WTC11 (cell line): ENCODE measurements around the gene PRUNE2. TPM values are rescaled to one million over a fixed set of nuclear protein-coding genes. Genes with fewer than 3 reads are reported as not detected.

Source experiments
- ATAC-seq: fragments of 200-7000 bp; cut with Tn5 transposase; 2 replicates; pipeline ENCODE4 v1.10.0; 2021; ENCODE audit warnings: mild to moderate bottlenecking, moderate library complexity
- CTCF ChIA-PET: fragments of 300-600 bp; sonication (Branson Sonifier 250); formaldehyde crosslinking; loops from one replicate; lab custom pipeline; 2021; ENCODE audit warnings: antibody characterized with exemption; lab: Charles Lee
- POLR2A ChIA-PET: fragments of 350-600 bp; sonication (Branson Sonifier 250); formaldehyde crosslinking; loops from one replicate; lab custom pipeline; 2021; ENCODE audit warnings: antibody characterized with exemption; lab: Charles Lee
- DNase-seq: peaks from one replicate; pipeline ENCODE4 v3.0.0; 2021; ENCODE audit warnings: low spot score
- H3K27ac Mint-ChIP-seq: 2 replicates; pipeline ENCODE4 v1.8.0; 2021; ENCODE audit warnings: mixed read lengths
- H3K27me3 Mint-ChIP-seq: 2 replicates; pipeline ENCODE4 v1.8.0; 2021; ENCODE audit warnings: low read depth, mild to moderate bottlenecking, moderate library complexity, mixed read lengths
- H3K36me3 Mint-ChIP-seq: 2 replicates; pipeline ENCODE4 v1.8.0; 2021; ENCODE audit warnings: mixed read lengths
- H3K4me1 Mint-ChIP-seq: 2 replicates; pipeline ENCODE4 v1.8.0; 2022; ENCODE audit warnings: mixed read lengths
- H3K4me3 Mint-ChIP-seq: 2 replicates; pipeline ENCODE4 v1.8.0; 2021; ENCODE audit warnings: mild to moderate bottlenecking, moderate library complexity, mixed read lengths
- H3K9me3 Mint-ChIP-seq: 2 replicates; pipeline ENCODE4 v1.8.0; 2021; ENCODE audit warnings: mixed read lengths
- AFF4 ChIP-seq: sonication (generic); formaldehyde crosslinking; IDR thresholded peaks from 2 replicates; pipeline ENCODE4 v1.8.1; 2023; ENCODE audit warnings: mild to moderate bottlenecking, missing genetic modification reagents, borderline replicate concordance
- ATF1 ChIP-seq: sonication (generic); formaldehyde crosslinking; IDR thresholded peaks from 2 replicates; pipeline ENCODE4 v1.8.1; 2023; ENCODE audit warnings: mild to moderate bottlenecking, moderate library complexity, missing genetic modification reagents
- CBFB ChIP-seq: sonication (generic); formaldehyde crosslinking; IDR thresholded peaks from 2 replicates; pipeline ENCODE4 v1.8.1; 2022; ENCODE audit warnings: mild to moderate bottlenecking, low read depth, missing genetic modification reagents
- E2F4 ChIP-seq: sonication (generic); formaldehyde crosslinking; IDR thresholded peaks from 2 replicates; pipeline ENCODE4 v1.8.1; 2022; ENCODE audit warnings: low read depth, mild to moderate bottlenecking, moderate library complexity, missing genetic modification reagents, borderline replicate concordance
- GRHL2 ChIP-seq: fragments of 250-450 bp; sonication (Bioruptor Pico); IDR thresholded peaks from 2 replicates; pipeline ENCODE4 v1.8.0; 2022; ENCODE audit warnings: mild to moderate bottlenecking, moderate library complexity; ENCODE audit not compliant: insufficient replicate concordance, severe bottlenecking
- IRF2 ChIP-seq: sonication (generic); formaldehyde crosslinking; IDR thresholded peaks from 2 replicates; pipeline ENCODE4 v1.8.0; 2022; ENCODE audit warnings: low read depth, missing genetic modification reagents, borderline replicate concordance
- MYBL2 ChIP-seq: sonication (generic); formaldehyde crosslinking; IDR thresholded peaks from 2 replicates; pipeline ENCODE4 v1.8.1; 2023; ENCODE audit warnings: mild to moderate bottlenecking, moderate library complexity, missing genetic modification reagents
- NFE2L1 ChIP-seq: sonication (generic); formaldehyde crosslinking; IDR thresholded peaks from 2 replicates; pipeline ENCODE4 v1.8.1; 2023; ENCODE audit warnings: missing genetic modification reagents
- NR1H2 ChIP-seq: sonication (generic); formaldehyde crosslinking; IDR thresholded peaks from 2 replicates; pipeline ENCODE4 v1.9.0; 2021; ENCODE audit warnings: mild to moderate bottlenecking, moderate library complexity, missing genetic modification reagents
- NR3C1 ChIP-seq: sonication (generic); formaldehyde crosslinking; conservative IDR thresholded peaks from 2 replicates; pipeline ENCODE4 v1.8.1; 2023; ENCODE audit warnings: low read depth, mild to moderate bottlenecking, missing genetic modification reagents
- RORB ChIP-seq: fragments of 250-450 bp; sonication (Bioruptor Pico); IDR thresholded peaks from 2 replicates; pipeline ENCODE4 v1.9.0; 2021; ENCODE audit warnings: mild to moderate bottlenecking
- TEAD4 ChIP-seq: sonication (generic); formaldehyde crosslinking; IDR thresholded peaks from 2 replicates; pipeline ENCODE4 v1.8.0; 2022; ENCODE audit warnings: mild to moderate bottlenecking, missing genetic modification reagents
- ZNF232 ChIP-seq: sonication (generic); formaldehyde crosslinking; IDR thresholded peaks from 2 replicates; pipeline ENCODE4 v1.8.0; 2022; ENCODE audit warnings: mild to moderate bottlenecking, missing genetic modification reagents
- ZNF281 ChIP-seq: sonication (generic); formaldehyde crosslinking; IDR thresholded peaks from 2 replicates; pipeline ENCODE4 v1.8.0; 2023; ENCODE audit warnings: mild to moderate bottlenecking, missing genetic modification reagents
- total RNA-seq: library from RNA; stranded (reverse); gene quantifications from 3 replicates; pipeline ENCODE4 v1.2.3, GENCODE V29; 2021
- TF ChIP-seq, protein P1 (sequence below): fragments of 250-450 bp; sonication (Bioruptor Pico); IDR thresholded peaks from 2 replicates; pipeline ENCODE4 v1.9.0; 2021; ENCODE audit warnings: mild to moderate bottlenecking, borderline replicate concordance

PRUNE2 gene
- total RNA-seq, 1 experiment from 2014 or later = 13.1 TPM

DNA sequence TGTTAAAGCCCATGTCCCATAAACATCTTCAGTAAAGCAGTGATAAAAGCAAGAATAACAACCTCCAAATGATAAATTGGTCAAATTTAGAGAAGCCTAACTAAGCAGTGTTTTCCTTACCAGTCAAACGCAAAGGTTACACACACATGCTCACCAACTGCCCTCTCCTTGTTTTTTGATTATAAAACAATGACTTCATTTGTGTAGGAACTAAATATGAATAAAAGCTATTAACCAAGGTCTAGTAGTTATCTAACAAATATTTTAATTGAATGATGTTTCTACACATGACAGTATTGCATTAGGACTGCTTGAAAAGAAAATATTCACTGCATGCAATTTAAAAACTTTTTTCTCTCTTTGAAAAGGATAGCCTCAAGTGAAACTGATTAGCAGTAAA is 105.0 kb downstream of the PRUNE2 start (continued):
- TF ChIP-seq RORB (CRISPR knock-in tag) (no peak), TEAD4 (CRISPR knock-in tag) (no peak), NR3C1 (CRISPR knock-in tag) (no peak), GRHL2 (CRISPR knock-in tag) (no peak)
- TF ChIP-seq, protein P1, sequence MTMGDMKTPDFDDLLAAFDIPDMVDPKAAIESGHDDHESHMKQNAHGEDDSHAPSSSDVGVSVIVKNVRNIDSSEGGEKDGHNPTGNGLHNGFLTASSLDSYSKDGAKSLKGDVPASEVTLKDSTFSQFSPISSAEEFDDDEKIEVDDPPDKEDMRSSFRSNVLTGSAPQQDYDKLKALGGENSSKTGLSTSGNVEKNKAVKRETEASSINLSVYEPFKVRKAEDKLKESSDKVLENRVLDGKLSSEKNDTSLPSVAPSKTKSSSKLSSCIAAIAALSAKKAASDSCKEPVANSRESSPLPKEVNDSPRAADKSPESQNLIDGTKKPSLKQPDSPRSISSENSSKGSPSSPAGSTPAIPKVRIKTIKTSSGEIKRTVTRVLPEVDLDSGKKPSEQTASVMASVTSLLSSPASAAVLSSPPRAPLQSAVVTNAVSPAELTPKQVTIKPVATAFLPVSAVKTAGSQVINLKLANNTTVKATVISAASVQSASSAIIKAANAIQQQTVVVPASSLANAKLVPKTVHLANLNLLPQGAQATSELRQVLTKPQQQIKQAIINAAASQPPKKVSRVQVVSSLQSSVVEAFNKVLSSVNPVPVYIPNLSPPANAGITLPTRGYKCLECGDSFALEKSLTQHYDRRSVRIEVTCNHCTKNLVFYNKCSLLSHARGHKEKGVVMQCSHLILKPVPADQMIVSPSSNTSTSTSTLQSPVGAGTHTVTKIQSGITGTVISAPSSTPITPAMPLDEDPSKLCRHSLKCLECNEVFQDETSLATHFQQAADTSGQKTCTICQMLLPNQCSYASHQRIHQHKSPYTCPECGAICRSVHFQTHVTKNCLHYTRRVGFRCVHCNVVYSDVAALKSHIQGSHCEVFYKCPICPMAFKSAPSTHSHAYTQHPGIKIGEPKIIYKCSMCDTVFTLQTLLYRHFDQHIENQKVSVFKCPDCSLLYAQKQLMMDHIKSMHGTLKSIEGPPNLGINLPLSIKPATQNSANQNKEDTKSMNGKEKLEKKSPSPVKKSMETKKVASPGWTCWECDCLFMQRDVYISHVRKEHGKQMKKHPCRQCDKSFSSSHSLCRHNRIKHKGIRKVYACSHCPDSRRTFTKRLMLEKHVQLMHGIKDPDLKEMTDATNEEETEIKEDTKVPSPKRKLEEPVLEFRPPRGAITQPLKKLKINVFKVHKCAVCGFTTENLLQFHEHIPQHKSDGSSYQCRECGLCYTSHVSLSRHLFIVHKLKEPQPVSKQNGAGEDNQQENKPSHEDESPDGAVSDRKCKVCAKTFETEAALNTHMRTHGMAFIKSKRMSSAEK = no peak

- CTCF ChIA-PET = no interaction called here
- Mint-ChIP-seq H3K4me3 (no peak overlapping the region), H3K4me1 (peaks cover 23% of the 10 kb centered on the region), H3K27ac (no peak overlapping the region), H3K36me3 (no peaks in the 10 kb centered on the region), H3K27me3 (no peaks in the 10 kb centered on the region), H3K9me3 (no peaks in the 10 kb centered on the region)
- POLR2A ChIA-PET = no interaction called here
- TF ChIP-seq, protein P1 = no peak
- TF ChIP-seq NFE2L1 (CRISPR knock-in tag) (no peak), IRF2 (CRISPR knock-in tag) (no peak)
- no peak for ATAC-seq
- DNase-seq = no peak
Measured at GRCh38 chr9:76799473-76799872, 106.4 kb downstream of the PRUNE2 start.

DNA sequence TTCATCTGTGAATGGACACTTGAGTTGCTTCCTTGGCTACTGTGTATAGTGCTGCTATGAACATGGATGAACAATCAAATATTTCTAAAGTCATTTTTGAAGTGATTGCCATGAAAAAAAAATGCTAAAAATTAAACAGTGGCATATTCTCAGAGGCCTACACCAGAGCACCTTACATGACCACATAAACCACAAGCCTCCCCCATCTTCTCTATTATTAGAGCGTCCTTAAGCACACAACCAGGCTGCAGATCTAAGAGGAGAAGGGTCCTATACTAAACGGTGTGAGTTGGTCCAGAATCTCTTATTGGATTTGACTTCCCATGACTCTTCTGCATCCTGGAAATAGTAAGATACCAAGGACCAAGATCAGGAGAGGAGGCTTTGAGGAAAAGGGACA is 107.4 kb downstream of the PRUNE2 start:
- Mint-ChIP-seq H3K27ac (no peak overlapping the region), H3K36me3 (no peaks in the 10 kb centered on the region), H3K9me3 (no peaks in the 10 kb centered on the region), H3K27me3 (no peaks in the 10 kb centered on the region), H3K4me1 (peaks cover 14% of the 10 kb centered on the region), H3K4me3 (no peak overlapping the region)
- ATAC-seq = no peak
- ChIA-PET CTCF (no interaction called here), POLR2A (no interaction called here)
- DNase-seq = no peak
- no peak for TF ChIP-seq ATF1 (CRISPR knock-in tag)
- TF ChIP-seq AFF4 = no peak
- no peak for TF ChIP-seq MYBL2 (CRISPR knock-in tag)
- no peak for TF ChIP-seq ZNF281 (CRISPR knock-in tag)
- no peak for TF ChIP-seq NR1H2 (CRISPR knock-in tag)
- TF ChIP-seq E2F4 (CRISPR knock-in tag) = no peak
- TF ChIP-seq CBFB (CRISPR knock-in tag) = no peak
- no peak for TF ChIP-seq TEAD4 (CRISPR knock-in tag)
- TF ChIP-seq ZNF232 (CRISPR knock-in tag) = no peak
